C4-2B (cell line): Measurements from ENCODE around the gene STIM1.

ENCODE experiments used
- H3K27ac ChIP-seq: fragments of 450-650 bp; 2 replicates; pipeline ENCODE4 v1.5.1; 2017
- CTCF ChIP-seq: fragments of 450-650 bp; conservative IDR thresholded peaks from 2 replicates; pipeline ENCODE4 v1.5.1; 2017; ENCODE audit warnings: mild to moderate bottlenecking
- ZFX ChIP-seq: fragments of 450-650 bp; IDR thresholded peaks from 2 replicates; pipeline ENCODE4 v1.6.1; 2017

The STIM1 gene

GRCh38 chr11:4027746-4028145 is 172.3 kb downstream of the STIM1 start:
- H3K27ac ChIP-seq: no peak overlapping the region
- no peak for TF ChIP-seq CTCF
- no peak for TF ChIP-seq ZFX

- no peak overlapping the region for H3K27ac ChIP-seq
- no peak for TF ChIP-seq CTCF
- no peak for TF ChIP-seq ZFX
These were observed 174.7 kb downstream of the STIM1 start for GRCh38 chr11:4030197-4030596.

- TF ChIP-seq CTCF (no peak), ZFX (no peak)
These were observed 176.6 kb downstream of the STIM1 start for GRCh38 chr11:4032097-4032496.

GRCh38 chr11:4035985-4036384 is 180.5 kb downstream of the STIM1 start:
- H3K27ac ChIP-seq: no peak overlapping the region
- TF ChIP-seq CTCF: no peak
- no peak for TF ChIP-seq ZFX

More at GRCh38 chr11:4032097-4032496, 176.6 kb downstream of the STIM1 start:
- no peak overlapping the region for H3K27ac ChIP-seq

- H3K27ac ChIP-seq: no peak overlapping the region
- TF ChIP-seq ZFX (no peak), CTCF (no peak)
These were observed 183.5 kb downstream of the STIM1 start for GRCh38 chr11:4039011-4039410.

- TF ChIP-seq CTCF: no peak
- TF ChIP-seq ZFX: no peak
- H3K27ac ChIP-seq: no peak overlapping the region
These were observed 185.0 kb downstream of the STIM1 start for GRCh38 chr11:4040461-4040860.

GRCh38 chr11:4041731-4042391 is 186.4 kb downstream of the STIM1 start:
- TF ChIP-seq CTCF (no peak), ZFX (no peak)
- no peak overlapping the region for H3K27ac ChIP-seq
